B cell (primary cell): ENCODE results near the gene MYCBP2. TPM values are rescaled to one million over a fixed set of nuclear protein-coding genes. Genes with fewer than 3 reads are reported as not detected.
A peak's percentile ranks its signal among the peaks of the same experiment; 100 is the strongest.

Experiments used
- ATAC-seq: fragments of 200-7000 bp; cut with Tn5 transposase; one replicate; pipeline ENCODE4 v1.10.0; 2021; ENCODE audit warnings: low read depth, mild to moderate bottlenecking, moderate number of reproducible peaks, moderate library complexity
- CTCF ChIA-PET: fragments of 350-600 bp; sonication (Branson Sonifier 250); formaldehyde crosslinking; loops from one replicate; lab custom pipeline; 2021; ENCODE audit warnings: antibody characterized with exemption, inconsistent platforms; lab: Charles Lee
- POLR2A ChIA-PET: fragments of 350-600 bp; sonication (Branson Sonifier 250); formaldehyde crosslinking; loops from one replicate; lab custom pipeline; 2021; ENCODE audit warnings: antibody characterized with exemption; lab: Charles Lee
- DNase-seq: peaks from one replicate; pipeline ENCODE4 v3.0.0; 2013
- H2AFZ ChIP-seq: 2 replicates; pipeline ENCODE4 v1.6.1; 2012; ENCODE audit warnings: mild to moderate bottlenecking, low read depth, low read length; ENCODE audit not compliant: insufficient read depth, poor library complexity, severe bottlenecking
- H3K27ac ChIP-seq, 2 donors: 1 replicate in 1 of 2; 2 replicates in 1 of 2; pipeline ENCODE4 v1.5.1; 2012 to 2013; ENCODE audit warnings: low read length in 2 of 2, mild to moderate bottlenecking in 2 of 2, moderate library complexity in 1 of 2
- H3K27me3 ChIP-seq, 4 experiments: fragments of 200-600 bp in 1 of 4; sonication (generic) in 1 of 4; replicated peaks in 1 of 4; 1 replicate in 2 of 4; 2 replicates in 2 of 4; pipeline versions ENCODE4 v1.6.1 to v1.7.0; 2013 to 2016; ENCODE audit warnings: low read length in 3 of 4, mild to moderate bottlenecking in 2 of 4, mixed read lengths in 1 of 4, moderate library complexity in 1 of 4; ENCODE audit not compliant: insufficient read depth in 4 of 4, control insufficient read depth in 3 of 4; ENCODE audit errors: control extremely low read depth in 1 of 4
- H3K36me3 ChIP-seq, 2 experiments: replicated peaks in 1 of 2; 1 replicate in 1 of 2; 2 replicates in 1 of 2; pipeline versions ENCODE4 v1.6.1 to v1.7.1; 2013; ENCODE audit warnings: low read length in 1 of 2; ENCODE audit not compliant: insufficient read depth in 2 of 2, control insufficient read depth in 1 of 2; ENCODE audit errors: control extremely low read depth in 1 of 2, extremely low read depth in 1 of 2
- H3K4me1 ChIP-seq, 2 donors: fragments of 200-600 bp in 1 of 2; sonication (generic) in 1 of 2; 1 replicate in 1 of 2; 2 replicates in 1 of 2; pipeline versions ENCODE4 v1.5.1 to v1.6.1; 2013 to 2017; ENCODE audit warnings: low read length in 2 of 2; ENCODE audit not compliant: control insufficient read depth in 2 of 2, insufficient read depth in 2 of 2
- H3K4me2 ChIP-seq: replicated peaks from 2 replicates; pipeline ENCODE3; 2012; ENCODE audit warnings: mild to moderate bottlenecking, low read depth, low read length; ENCODE audit not compliant: poor library complexity, severe bottlenecking
- H3K4me3 ChIP-seq, 5 experiments: fragments of 200-600 bp in 1 of 5; sonication (generic) in 1 of 5; 1 replicate in 3 of 5; 2 replicates in 2 of 5; pipeline versions ENCODE4 v1.5.1 to v1.7.0; 2011 to 2016; ENCODE audit warnings: low read length in 4 of 5, mild to moderate bottlenecking in 4 of 5, low read depth in 2 of 5, control low read depth in 1 of 5, moderate library complexity in 1 of 5; ENCODE audit not compliant: insufficient read depth in 1 of 5; ENCODE audit errors: control extremely low read depth in 1 of 5, extremely low read depth in 1 of 5
- H3K79me2 ChIP-seq: fragments of 200-600 bp; sonication (generic); one replicate; pipeline ENCODE4 v1.6.0; 2016; ENCODE audit warnings: low read length; ENCODE audit not compliant: control insufficient read depth, insufficient read depth
- H3K9ac ChIP-seq: fragments of 200-600 bp; sonication (generic); 2 replicates; pipeline ENCODE4 v1.6.1; 2017; ENCODE audit warnings: mild to moderate bottlenecking, low read length, moderate library complexity
- H3K9me3 ChIP-seq, 3 donors: one replicate each; pipeline versions ENCODE4 v1.6.1 to v1.7.1; 2013; ENCODE audit warnings: low read length in 2 of 3; ENCODE audit not compliant: control insufficient read depth in 2 of 3, insufficient read depth in 1 of 3; ENCODE audit errors: control extremely low read depth in 1 of 3
- H4K20me1 ChIP-seq: 2 replicates; pipeline ENCODE4 v1.6.0; 2012; ENCODE audit warnings: mild to moderate bottlenecking, low read length; ENCODE audit not compliant: insufficient read depth, control insufficient read depth, poor library complexity, severe bottlenecking
- H3K27ac Mint-ChIP-seq: one replicate; pipeline ENCODE4 v1.8.0; 2021; ENCODE audit warnings: mixed read lengths
- H3K27me3 Mint-ChIP-seq: one replicate; pipeline ENCODE4 v1.8.0; 2021; ENCODE audit warnings: mixed read lengths
- H3K4me1 Mint-ChIP-seq: one replicate; pipeline ENCODE4 v1.8.0; 2021; ENCODE audit warnings: mixed read lengths
- H3K4me3 Mint-ChIP-seq: one replicate; pipeline ENCODE4 v1.8.0; 2021; ENCODE audit warnings: mixed read lengths
- H3K9me3 Mint-ChIP-seq: one replicate; pipeline ENCODE4 v1.8.0; 2022; ENCODE audit warnings: mixed read lengths; ENCODE audit not compliant: insufficient read depth
- EZH2 ChIP-seq: IDR thresholded peaks from 2 replicates; pipeline ENCODE4 v1.6.1; 2012; ENCODE audit warnings: borderline replicate concordance, low read depth, mild to moderate bottlenecking, moderate library complexity, low read length; ENCODE audit not compliant: insufficient read depth, poor library complexity, severe bottlenecking
- WGBS: methylation state at CpG from one replicate; pipeline ENCODE4 v1.1.5; 2013; ENCODE audit warnings: missing lambda C conversion rate; ENCODE audit not compliant: insufficient coverage; 5-methylcytosine and 5-hydroxymethylcytosine counted together
- intact Hi-C: fragments of 100-400 bp; cut with micrococcal nuclease; formaldehyde crosslinking; loops from one replicate; pipeline ENCODE4 v1.10.0; 2022
- polyA minus RNA-seq: library from RNA; depleted of rRNA, polyadenylated mRNA; stranded (reverse); fragments of >200 nt; gene quantifications from 2 replicates; pipeline ENCODE4 v1.2.3, GENCODE V29; 2012
- polyA plus RNA-seq: library from polyadenylated mRNA; depleted of rRNA; stranded (reverse); fragments of >200 nt; gene quantifications from 2 replicates; pipeline ENCODE4 v1.2.3, GENCODE V29; 2012
- total RNA-seq, 2 donors: library from RNA; stranded (reverse); fragments of 120-200 nt in 1 of 2; gene quantifications; 1 replicate in 1 of 2; 2 replicates in 1 of 2; pipeline versions ENCODE4 v1.2.3 to v1.2.4, GENCODE V29; 2013 to 2022
- TF ChIP-seq, protein P1 (sequence below): fragments of 200-600 bp; IDR thresholded peaks from one replicate; pipeline ENCODE4 v1.8.0; 2022; ENCODE audit warnings: antibody characterized with exemption, mild to moderate bottlenecking

MYCBP2 gene, protein sequence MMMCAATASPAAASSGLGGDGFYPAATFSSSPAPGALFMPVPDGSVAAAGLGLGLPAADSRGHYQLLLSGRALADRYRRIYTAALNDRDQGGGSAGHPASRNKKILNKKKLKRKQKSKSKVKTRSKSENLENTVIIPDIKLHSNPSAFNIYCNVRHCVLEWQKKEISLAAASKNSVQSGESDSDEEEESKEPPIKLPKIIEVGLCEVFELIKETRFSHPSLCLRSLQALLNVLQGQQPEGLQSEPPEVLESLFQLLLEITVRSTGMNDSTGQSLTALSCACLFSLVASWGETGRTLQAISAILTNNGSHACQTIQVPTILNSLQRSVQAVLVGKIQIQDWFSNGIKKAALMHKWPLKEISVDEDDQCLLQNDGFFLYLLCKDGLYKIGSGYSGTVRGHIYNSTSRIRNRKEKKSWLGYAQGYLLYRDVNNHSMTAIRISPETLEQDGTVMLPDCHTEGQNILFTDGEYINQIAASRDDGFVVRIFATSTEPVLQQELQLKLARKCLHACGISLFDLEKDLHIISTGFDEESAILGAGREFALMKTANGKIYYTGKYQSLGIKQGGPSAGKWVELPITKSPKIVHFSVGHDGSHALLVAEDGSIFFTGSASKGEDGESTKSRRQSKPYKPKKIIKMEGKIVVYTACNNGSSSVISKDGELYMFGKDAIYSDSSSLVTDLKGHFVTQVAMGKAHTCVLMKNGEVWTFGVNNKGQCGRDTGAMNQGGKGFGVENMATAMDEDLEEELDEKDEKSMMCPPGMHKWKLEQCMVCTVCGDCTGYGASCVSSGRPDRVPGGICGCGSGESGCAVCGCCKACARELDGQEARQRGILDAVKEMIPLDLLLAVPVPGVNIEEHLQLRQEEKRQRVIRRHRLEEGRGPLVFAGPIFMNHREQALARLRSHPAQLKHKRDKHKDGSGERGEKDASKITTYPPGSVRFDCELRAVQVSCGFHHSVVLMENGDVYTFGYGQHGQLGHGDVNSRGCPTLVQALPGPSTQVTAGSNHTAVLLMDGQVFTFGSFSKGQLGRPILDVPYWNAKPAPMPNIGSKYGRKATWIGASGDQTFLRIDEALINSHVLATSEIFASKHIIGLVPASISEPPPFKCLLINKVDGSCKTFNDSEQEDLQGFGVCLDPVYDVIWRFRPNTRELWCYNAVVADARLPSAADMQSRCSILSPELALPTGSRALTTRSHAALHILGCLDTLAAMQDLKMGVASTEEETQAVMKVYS (N-terminal part only)
- 237 and 279 TPM in 2 replicates for total RNA-seq
- total RNA-seq (2013) = 213 TPM
- polyA plus RNA-seq = 84.0 and 95.5 TPM in 2 replicates
- polyA minus RNA-seq = 225 and 243 TPM in 2 replicates

DNA sequence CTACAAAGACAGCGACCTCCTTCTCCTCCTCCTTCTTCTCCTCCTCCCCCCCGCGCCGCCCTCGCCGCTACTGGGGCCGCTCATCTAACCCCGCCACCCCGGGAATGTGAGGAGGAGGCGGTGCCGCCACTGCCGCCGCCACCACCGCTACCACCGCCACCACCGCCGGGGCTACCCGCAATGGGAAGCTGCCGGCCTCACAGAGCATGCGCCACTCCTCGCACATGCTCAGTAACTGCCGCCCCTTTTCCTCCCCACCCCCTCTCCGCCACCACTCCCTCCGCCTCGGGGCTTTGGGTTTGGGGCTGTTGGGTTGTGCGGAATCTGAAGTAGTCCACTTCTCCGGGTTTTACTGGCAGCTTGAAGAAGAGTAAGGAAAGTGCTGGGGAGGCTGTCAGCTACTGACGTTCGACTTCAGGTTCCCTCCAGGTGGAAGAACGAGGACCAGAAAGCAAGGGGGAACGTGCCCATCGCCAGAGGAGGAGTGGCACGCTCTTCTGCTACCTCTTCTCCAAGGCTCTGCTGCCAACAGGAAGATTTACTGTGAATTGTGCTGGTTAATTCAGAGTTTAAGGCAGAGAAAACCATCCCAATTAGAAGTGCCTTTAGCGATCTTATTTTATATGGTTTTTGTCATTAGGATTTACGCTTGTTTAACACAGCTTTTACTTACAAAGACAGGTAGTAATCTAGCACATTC lies at the start of gene MYCBP2:
Gene MYCBP2, minus strand, starts transcription at position 190 of the 700 bp plus-strand sequence. CDS start 319 bp downstream, outside the sequence.
- no peak for TF ChIP-seq EZH2
- TF ChIP-seq, protein P1, sequence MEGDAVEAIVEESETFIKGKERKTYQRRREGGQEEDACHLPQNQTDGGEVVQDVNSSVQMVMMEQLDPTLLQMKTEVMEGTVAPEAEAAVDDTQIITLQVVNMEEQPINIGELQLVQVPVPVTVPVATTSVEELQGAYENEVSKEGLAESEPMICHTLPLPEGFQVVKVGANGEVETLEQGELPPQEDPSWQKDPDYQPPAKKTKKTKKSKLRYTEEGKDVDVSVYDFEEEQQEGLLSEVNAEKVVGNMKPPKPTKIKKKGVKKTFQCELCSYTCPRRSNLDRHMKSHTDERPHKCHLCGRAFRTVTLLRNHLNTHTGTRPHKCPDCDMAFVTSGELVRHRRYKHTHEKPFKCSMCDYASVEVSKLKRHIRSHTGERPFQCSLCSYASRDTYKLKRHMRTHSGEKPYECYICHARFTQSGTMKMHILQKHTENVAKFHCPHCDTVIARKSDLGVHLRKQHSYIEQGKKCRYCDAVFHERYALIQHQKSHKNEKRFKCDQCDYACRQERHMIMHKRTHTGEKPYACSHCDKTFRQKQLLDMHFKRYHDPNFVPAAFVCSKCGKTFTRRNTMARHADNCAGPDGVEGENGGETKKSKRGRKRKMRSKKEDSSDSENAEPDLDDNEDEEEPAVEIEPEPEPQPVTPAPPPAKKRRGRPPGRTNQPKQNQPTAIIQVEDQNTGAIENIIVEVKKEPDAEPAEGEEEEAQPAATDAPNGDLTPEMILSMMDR = no peak
- peak within 1 kb of the TSS; percentile 88 for H3K27ac ChIP-seq
- intact Hi-C loops = loop anchor here (2.0 to 10.0 kb wide), 4 partner anchors 50 to 1778 kb away; partner anchors contain the start of genes KCTD12, SLAIN1 and UCHL3
- H2AFZ ChIP-seq = peak within 1 kb of the TSS; percentile 84
- Mint-ChIP-seq H3K9me3 (no peaks in the 10 kb centered on the region), H3K27ac (peak within 1 kb of the TSS; percentile 100), H3K4me1 (peaks cover 77% of the 10 kb centered on the region), H3K4me3 (peak within 1 kb of the TSS; percentile 99), H3K27me3 (no peaks in the 10 kb centered on the region)
- ChIA-PET CTCF (interaction anchor here (1.0 to 7.3 kb wide), 11 partner anchors 10 to 154 kb away, joined by 3 to 137 read pairs (median 4); no protein-coding TSS in a partner anchor), POLR2A (interaction anchor here (0.5 to 4.5 kb wide), 9 partner anchors 9 to 175 kb away, joined by 3 to 27 read pairs (median 4); no protein-coding TSS in a partner anchor)
- H3K4me3 ChIP-seq = peak within 1 kb of the TSS; percentile 86 to 96 (median 93)
- H4K20me1 ChIP-seq = peaks cover 41% of the 10 kb centered on the region
- H3K9ac ChIP-seq = peak within 1 kb of the TSS; percentile 93
- H3K9me3 ChIP-seq = no peaks in the 10 kb centered on the region
- H3K27me3 ChIP-seq = no peaks in the 10 kb centered on the region
- H3K79me2 ChIP-seq = peaks cover 59% of the 10 kb centered on the region
- peak; percentile 70 for ATAC-seq
- DNase-seq = peak; percentile 99
- peaks cover 53 to 61% of the 10 kb centered on the region in 2 donors for H3K4me1 ChIP-seq
- H3K36me3 ChIP-seq = no peaks in the 10 kb centered on the region
- peak within 1 kb of the TSS; percentile 87 for H3K4me2 ChIP-seq
- under 1% methylated on average over 19 of the region's 35 CpGs for WGBS
